Liver (tissue), 3 donors: ENCODE results near the gene FGG.

Source experiments
- JUND ChIP-seq, 2 donors: IDR thresholded peaks; 2 replicates each; pipeline ENCODE4 v1.6.1; 2016; ENCODE audit warnings: antibody characterized with exemption in 2 of 2
- RAD21 ChIP-seq, 2 donors: IDR thresholded peaks; 2 replicates each; pipeline ENCODE4 v1.6.1; 2016; ENCODE audit warnings: antibody characterized with exemption in 2 of 2, mild to moderate bottlenecking in 2 of 2
- SP1 ChIP-seq: IDR thresholded peaks from 2 replicates; pipeline ENCODE4 v1.6.1; 2018; ENCODE audit warnings: antibody characterized with exemption, mild to moderate bottlenecking
- YY1 ChIP-seq: IDR thresholded peaks from 2 replicates; pipeline ENCODE4 v1.6.1; 2016; ENCODE audit warnings: antibody characterized with exemption, mild to moderate bottlenecking
- TF ChIP-seq, protein P1 (sequence below): IDR thresholded peaks from 2 replicates; pipeline ENCODE4 v1.6.1; 2016; ENCODE audit warnings: antibody characterized with exemption, mild to moderate bottlenecking
- TF ChIP-seq, protein P2 (sequence below): fragments of 150-350 bp; IDR thresholded peaks from 2 replicates; pipeline ENCODE4 v1.5.1; 2017; ENCODE audit warnings: improper control_type of control experiment, low read depth, low read length; ENCODE audit not compliant: missing input control
- TF ChIP-seq, protein P3 (sequence below): IDR thresholded peaks from 2 replicates; pipeline ENCODE4 v1.6.1; 2016; ENCODE audit warnings: antibody characterized with exemption
- TF ChIP-seq, protein P4 (sequence below): IDR thresholded peaks from 2 replicates; pipeline ENCODE4 v1.6.1; 2016; ENCODE audit warnings: antibody characterized with exemption
- donor health status: healthy.
- donor health status: healthy.

DNA sequence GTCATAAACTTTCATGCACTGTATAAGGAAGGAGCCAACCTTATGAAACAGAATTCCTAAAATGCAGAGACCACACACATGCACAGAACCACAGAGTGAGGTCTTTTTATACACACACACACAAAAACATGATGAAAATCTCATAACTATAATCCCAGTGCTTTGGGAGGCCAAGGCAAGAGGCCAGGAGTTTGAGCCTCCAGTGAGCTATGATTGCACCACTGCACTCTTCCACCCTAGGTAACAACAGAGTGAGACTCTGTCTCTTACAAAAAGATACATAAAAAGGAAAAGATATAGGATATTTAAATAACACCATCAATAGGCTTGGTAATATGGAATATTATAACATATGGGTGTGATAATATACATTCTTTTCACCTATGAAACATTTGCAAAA is 32.5 kb downstream of the FGG start:
- TF ChIP-seq, protein P1, sequence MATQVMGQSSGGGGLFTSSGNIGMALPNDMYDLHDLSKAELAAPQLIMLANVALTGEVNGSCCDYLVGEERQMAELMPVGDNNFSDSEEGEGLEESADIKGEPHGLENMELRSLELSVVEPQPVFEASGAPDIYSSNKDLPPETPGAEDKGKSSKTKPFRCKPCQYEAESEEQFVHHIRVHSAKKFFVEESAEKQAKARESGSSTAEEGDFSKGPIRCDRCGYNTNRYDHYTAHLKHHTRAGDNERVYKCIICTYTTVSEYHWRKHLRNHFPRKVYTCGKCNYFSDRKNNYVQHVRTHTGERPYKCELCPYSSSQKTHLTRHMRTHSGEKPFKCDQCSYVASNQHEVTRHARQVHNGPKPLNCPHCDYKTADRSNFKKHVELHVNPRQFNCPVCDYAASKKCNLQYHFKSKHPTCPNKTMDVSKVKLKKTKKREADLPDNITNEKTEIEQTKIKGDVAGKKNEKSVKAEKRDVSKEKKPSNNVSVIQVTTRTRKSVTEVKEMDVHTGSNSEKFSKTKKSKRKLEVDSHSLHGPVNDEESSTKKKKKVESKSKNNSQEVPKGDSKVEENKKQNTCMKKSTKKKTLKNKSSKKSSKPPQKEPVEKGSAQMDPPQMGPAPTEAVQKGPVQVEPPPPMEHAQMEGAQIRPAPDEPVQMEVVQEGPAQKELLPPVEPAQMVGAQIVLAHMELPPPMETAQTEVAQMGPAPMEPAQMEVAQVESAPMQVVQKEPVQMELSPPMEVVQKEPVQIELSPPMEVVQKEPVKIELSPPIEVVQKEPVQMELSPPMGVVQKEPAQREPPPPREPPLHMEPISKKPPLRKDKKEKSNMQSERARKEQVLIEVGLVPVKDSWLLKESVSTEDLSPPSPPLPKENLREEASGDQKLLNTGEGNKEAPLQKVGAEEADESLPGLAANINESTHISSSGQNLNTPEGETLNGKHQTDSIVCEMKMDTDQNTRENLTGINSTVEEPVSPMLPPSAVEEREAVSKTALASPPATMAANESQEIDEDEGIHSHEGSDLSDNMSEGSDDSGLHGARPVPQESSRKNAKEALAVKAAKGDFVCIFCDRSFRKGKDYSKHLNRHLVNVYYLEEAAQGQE = no peak
- TF ChIP-seq, protein P2, sequence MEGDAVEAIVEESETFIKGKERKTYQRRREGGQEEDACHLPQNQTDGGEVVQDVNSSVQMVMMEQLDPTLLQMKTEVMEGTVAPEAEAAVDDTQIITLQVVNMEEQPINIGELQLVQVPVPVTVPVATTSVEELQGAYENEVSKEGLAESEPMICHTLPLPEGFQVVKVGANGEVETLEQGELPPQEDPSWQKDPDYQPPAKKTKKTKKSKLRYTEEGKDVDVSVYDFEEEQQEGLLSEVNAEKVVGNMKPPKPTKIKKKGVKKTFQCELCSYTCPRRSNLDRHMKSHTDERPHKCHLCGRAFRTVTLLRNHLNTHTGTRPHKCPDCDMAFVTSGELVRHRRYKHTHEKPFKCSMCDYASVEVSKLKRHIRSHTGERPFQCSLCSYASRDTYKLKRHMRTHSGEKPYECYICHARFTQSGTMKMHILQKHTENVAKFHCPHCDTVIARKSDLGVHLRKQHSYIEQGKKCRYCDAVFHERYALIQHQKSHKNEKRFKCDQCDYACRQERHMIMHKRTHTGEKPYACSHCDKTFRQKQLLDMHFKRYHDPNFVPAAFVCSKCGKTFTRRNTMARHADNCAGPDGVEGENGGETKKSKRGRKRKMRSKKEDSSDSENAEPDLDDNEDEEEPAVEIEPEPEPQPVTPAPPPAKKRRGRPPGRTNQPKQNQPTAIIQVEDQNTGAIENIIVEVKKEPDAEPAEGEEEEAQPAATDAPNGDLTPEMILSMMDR = no peak
- TF ChIP-seq, protein P3, sequence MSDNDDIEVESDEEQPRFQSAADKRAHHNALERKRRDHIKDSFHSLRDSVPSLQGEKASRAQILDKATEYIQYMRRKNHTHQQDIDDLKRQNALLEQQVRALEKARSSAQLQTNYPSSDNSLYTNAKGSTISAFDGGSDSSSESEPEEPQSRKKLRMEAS = no peak
- TF ChIP-seq RAD21 (IDR thresholded peaks at IDR 0.05) (no peak), YY1 (no peak), SP1 (no peak), JUND (IDR thresholded peaks at IDR 0.05) (no peak)
- TF ChIP-seq, protein P4, sequence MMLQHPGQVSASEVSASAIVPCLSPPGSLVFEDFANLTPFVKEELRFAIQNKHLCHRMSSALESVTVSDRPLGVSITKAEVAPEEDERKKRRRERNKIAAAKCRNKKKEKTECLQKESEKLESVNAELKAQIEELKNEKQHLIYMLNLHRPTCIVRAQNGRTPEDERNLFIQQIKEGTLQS = no peak
